Esophagus (tissue), 2 donors: ENCODE measurements around the gene DPEP3. TPM values are rescaled to one million over a fixed set of nuclear protein-coding genes. Genes with fewer than 3 reads are reported as not detected.

ENCODE experiments used
- H3K27ac ChIP-seq, 2 donors: one replicate each; pipeline ENCODE4 v1.5.1; 2013; ENCODE audit warnings: low read depth in 2 of 2, mild to moderate bottlenecking in 2 of 2, inconsistent platforms in 1 of 2, low read length in 1 of 2, moderate library complexity in 1 of 2
- H3K27me3 ChIP-seq, 2 donors: one replicate each; pipeline ENCODE4 v1.6.1; 2013; ENCODE audit warnings: low read length in 2 of 2, control low read depth in 1 of 2, mild to moderate bottlenecking in 1 of 2; ENCODE audit not compliant: insufficient read depth in 2 of 2, control insufficient read depth in 1 of 2
- H3K36me3 ChIP-seq, 2 donors: one replicate each; pipeline ENCODE4 v1.6.1; 2013; ENCODE audit warnings: low read length in 1 of 2; ENCODE audit not compliant: control insufficient read depth in 2 of 2, insufficient read depth in 2 of 2
- H3K4me1 ChIP-seq, 2 donors: one replicate each; pipeline ENCODE4 v1.6.1; 2013; ENCODE audit warnings: low read length in 1 of 2; ENCODE audit not compliant: control insufficient read depth in 2 of 2, insufficient read depth in 2 of 2
- H3K4me3 ChIP-seq, 2 donors: one replicate each; pipeline ENCODE4 v1.5.1; 2013; ENCODE audit warnings: low read length in 2 of 2, mild to moderate bottlenecking in 2 of 2, low read depth in 1 of 2, moderate library complexity in 1 of 2
- H3K9me3 ChIP-seq, 2 donors: one replicate each; pipeline ENCODE4 v1.6.1; 2013; ENCODE audit warnings: mild to moderate bottlenecking in 2 of 2, low read depth in 1 of 2, low read length in 1 of 2, moderate library complexity in 1 of 2; ENCODE audit not compliant: control insufficient read depth in 2 of 2, insufficient read depth in 1 of 2
- WGBS, 2 donors: extraction: QIAGEN DNeasy Blood & Tissue Kit; methylation state at CpG; one replicate each; pipeline ENCODE4 v1.1.7; 2013; 5-methylcytosine and 5-hydroxymethylcytosine counted together
- polyA plus RNA-seq, 2 donors: library from polyadenylated mRNA; stranded (reverse); fragments of 200-250 nt; gene quantifications; one replicate each; pipeline ENCODE4 v1.2.3, GENCODE V29; 2013
- donor health status: healthy with polysubstance abuse.
- donor health status: Bipolar disorder and iron deficiency.

DPEP3 gene
- polyA plus RNA-seq, 2 donors: 0.01 TPM; not detected in 1

DNA sequence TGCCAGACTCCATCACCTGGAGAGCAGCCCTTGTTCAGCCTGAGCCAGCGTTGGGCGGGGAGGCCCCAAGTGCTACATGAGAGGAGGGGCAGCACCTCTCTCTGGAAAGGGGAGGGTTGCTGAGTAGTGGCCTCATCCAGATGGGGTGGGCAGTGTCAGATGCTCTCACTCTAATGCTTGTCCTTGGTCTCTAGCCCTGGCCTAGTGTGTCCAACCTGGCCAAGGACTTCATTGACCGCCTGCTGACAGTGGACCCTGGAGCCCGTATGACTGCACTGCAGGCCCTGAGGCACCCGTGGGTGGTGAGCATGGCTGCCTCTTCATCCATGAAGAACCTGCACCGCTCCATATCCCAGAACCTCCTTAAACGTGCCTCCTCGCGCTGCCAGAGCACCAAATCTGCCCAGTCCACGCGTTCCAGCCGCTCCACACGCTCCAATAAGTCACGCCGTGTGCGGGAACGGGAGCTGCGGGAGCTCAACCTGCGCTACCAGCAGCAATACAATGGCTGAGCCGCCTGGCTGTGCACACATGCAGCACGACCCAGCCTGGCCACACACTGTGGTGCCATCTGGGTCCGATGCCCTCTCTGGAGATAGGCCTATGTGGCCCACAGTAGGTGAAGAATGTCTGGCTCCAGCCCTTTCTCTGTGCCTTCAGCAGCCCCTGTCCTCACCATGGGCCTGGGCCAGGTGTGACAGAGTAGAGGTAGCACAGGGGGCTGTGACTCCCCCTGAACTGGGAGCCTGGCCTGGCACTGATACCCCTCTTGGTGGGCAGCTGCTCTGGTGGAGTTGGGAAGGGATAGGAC is 53.0 kb downstream of the DPEP3 start:
- WGBS, 2 donors: 81 to 89% methylated on average over 22 of the region's 22 CpGs
- Histone ChIP-seq H3K36me3 (peaks cover 3 to 28% of the 10 kb centered on the region in 2 donors), H3K4me3 (no peak overlapping the region), H3K9me3 (no peaks in the 10 kb centered on the region), H3K27me3 (no peaks in the 10 kb centered on the region), H3K27ac (no peak overlapping the region), H3K4me1 (peaks cover 0 to 7% of the 10 kb centered on the region in 2 donors)

- H3K36me3 ChIP-seq: peaks cover 3 to 28% of the 10 kb centered on the region in 2 donors
Observed at GRCh38 chr16:67926181-67926750, 54.0 kb downstream of the DPEP3 start.

More at GRCh38 chr16:67926181-67926750, 54.0 kb downstream of the DPEP3 start:
- H3K27ac ChIP-seq: no peak overlapping the region
- no peaks in the 10 kb centered on the region for H3K9me3 ChIP-seq
- H3K4me3 ChIP-seq: no peak overlapping the region
- H3K4me1 ChIP-seq: peaks cover 0 to 7% of the 10 kb centered on the region in 2 donors
- WGBS, 2 donors: 39 to 49% methylated on average over 13 of the region's 13 CpGs
- H3K27me3 ChIP-seq: no peaks in the 10 kb centered on the region

Other genes with a start within 250 kb of the DPEP3 start
- gene RANBP10, start 173.9 kb downstream of the DPEP3 start, polyA plus RNA-seq: 10 to 100 TPM in 1 of 2 donors, 1 to 10 TPM in 1; 8.4 to 10.2 TPM
- 1 to 10 TPM in 1 of 2 donors, under 1 TPM in 1; 0.72 to 1.8 TPM for gene TSNAXIP1, start 173.6 kb downstream of the DPEP3 start, polyA plus RNA-seq
- gene THAP11, start 138.2 kb downstream of the DPEP3 start, polyA plus RNA-seq: 10 to 100 TPM in 1 of 2 donors, 1 to 10 TPM in 1; 6.8 to 17.9 TPM
- gene NUTF2, start 133.6 kb downstream of the DPEP3 start, polyA plus RNA-seq: 100 to 1,000 TPM in 1 of 2 donors, 10 to 100 TPM in 1; 95.4 to 109 TPM
- 10 to 100 TPM; 35.5 to 65.0 TPM for gene CENPT, start 132.8 kb downstream of the DPEP3 start, polyA plus RNA-seq
- gene EDC4, start 107.4 kb downstream of the DPEP3 start, polyA plus RNA-seq: 10 to 100 TPM; 26.9 to 27.7 TPM
- 1 to 10 TPM in 1 of 2 donors, under 1 TPM in 1; 0.41 to 1.5 TPM for gene NRN1L, start 95.6 kb downstream of the DPEP3 start, polyA plus RNA-seq
- 10 to 100 TPM; 12.5 to 13.7 TPM for gene PSKH1, start 87.2 kb downstream of the DPEP3 start, polyA plus RNA-seq
- gene CTRL, start 48.6 kb downstream of the DPEP3 start, polyA plus RNA-seq: under 1 TPM; 0.41 to 0.77 TPM
- 10 to 100 TPM; 39.5 to 54.8 TPM for gene PSMB10, start 43.6 kb downstream of the DPEP3 start, polyA plus RNA-seq
- gene LCAT, start 36.4 kb downstream of the DPEP3 start, polyA plus RNA-seq: 10 to 100 TPM in 1 of 2 donors, 1 to 10 TPM in 1; 6.2 to 22.9 TPM
- 10 to 100 TPM in 1 of 2 donors, 1 to 10 TPM in 1; 9.1 to 17.4 TPM for gene SLC12A4, start 11.9 kb downstream of the DPEP3 start, polyA plus RNA-seq
- gene DPEP2, start 19.0 kb upstream of the DPEP3 start, polyA plus RNA-seq: under 1 TPM; 0.41 to 0.57 TPM
- under 1 TPM in 1 of 2 donors, not detected in 1; 0.04 TPM for gene DPEP2NB, start 35.4 kb upstream of the DPEP3 start, polyA plus RNA-seq
- 10 to 100 TPM in 1 of 2 donors, 1 to 10 TPM in 1; 4.0 to 13.1 TPM for gene DDX28, start 42.7 kb upstream of the DPEP3 start, polyA plus RNA-seq
- 10 to 100 TPM in 1 of 2 donors, 1 to 10 TPM in 1; 6.2 to 11.1 TPM for gene DUS2, start 42.8 kb upstream of the DPEP3 start, polyA plus RNA-seq
- 1 to 10 TPM; 4.0 to 5.5 TPM for gene NFATC3, start 104.9 kb upstream of the DPEP3 start, polyA plus RNA-seq